ENCODE data around the gene NIBAN1.
"Not testable (repeated sequence)": the region's sequence is repeated elsewhere in the genome, so short reads cannot be mapped to it uniquely, and the experiment has no call there.

The NIBAN1 gene

DNA sequence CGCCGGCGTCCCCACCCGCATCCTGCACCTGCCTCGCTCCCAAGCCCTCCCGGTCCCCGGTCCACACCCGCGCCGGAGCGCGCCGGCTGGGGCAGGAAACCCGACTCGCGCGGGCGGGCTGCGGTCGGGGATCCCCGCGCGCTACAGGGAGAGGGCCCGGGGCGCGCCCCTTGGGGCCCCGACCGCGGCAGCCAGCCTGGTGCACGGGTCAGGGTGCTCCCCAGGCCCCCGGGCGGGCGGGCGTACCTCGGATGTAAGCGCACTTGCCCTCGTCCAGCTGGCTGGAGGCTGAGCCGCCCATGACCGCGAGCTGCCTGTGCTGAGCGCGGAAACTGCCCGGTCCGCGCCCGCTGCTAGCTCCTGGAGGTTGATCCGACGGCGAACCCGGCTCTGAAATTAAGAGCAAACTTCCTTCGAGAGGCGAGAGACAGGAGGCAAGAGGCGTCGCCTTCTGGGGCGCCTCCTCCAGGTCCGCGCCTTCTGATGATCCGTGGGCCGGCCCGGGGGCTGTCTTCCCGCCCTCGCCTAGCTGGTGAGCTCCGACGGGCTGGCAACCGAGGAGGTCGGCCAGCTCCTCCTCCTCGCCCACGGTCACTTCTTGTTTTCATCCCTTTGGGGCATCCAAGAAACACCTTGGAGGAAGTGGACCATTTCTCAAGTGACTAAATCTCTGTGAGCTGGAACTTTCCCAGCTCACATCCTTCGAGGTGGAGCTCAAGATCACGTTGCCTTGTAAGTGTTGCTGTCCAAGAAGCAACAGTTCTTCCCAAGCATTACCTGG is at the start of gene NIBAN1:
Gene NIBAN1, minus strand, starts transcription at position 453 of the 781 bp plus-strand sequence. Its CDS starts 152 bp downstream, at position 301.
- DNase-seq, result peak; percentile 69

- no peak for DNase-seq
Measured at GRCh38 chr1:185017966-185018365, 43.7 kb upstream of the NIBAN1 start.

GRCh38 chr1:185017338-185017737 is 43.0 kb upstream of the NIBAN1 start:
- DNase-seq, result no peak

GRCh38 chr1:185016880-185017279 is 42.6 kb upstream of the NIBAN1 start:
- DNase-seq, result no peak

DNA sequence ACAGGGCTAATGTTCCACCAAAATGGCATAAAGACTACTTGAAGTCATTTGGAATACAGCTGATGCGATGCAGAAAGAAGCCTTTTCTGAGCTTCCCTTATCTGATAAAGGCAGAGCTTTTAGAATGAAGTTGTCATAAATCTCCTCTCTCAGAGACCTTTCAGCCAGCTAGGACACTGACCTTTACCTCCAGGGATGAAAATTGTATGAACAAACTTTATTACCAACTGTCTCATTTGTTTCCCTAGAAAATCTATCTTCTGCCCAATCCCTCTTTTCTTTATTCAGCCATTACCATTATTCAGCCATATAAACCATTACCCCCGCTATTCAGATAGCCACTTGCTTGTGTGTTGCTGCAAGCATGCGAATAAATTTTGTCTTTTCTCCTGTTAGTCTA is 41.3 kb upstream of the NIBAN1 start:
- no peak for DNase-seq

DNA sequence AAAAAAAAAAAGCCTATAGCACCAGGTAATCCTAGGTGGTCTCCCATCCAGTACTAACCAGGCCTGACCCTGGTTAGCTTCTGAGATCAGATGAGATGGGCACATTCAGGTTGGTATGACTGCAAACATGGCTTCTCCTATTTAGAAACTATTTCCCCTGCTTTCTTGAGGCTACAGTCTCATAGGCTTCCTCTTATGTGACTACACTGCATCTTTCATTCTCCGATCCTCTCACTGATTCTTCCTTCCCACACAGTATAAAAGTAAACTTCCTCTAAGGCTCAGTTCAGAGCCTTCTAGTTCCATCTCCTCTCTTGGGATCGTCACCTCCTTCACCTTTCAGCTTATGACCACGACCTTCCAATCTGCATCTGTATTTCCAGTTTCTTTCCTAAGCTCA is 40.6 kb upstream of the NIBAN1 start:
- no peak for DNase-seq

DNA sequence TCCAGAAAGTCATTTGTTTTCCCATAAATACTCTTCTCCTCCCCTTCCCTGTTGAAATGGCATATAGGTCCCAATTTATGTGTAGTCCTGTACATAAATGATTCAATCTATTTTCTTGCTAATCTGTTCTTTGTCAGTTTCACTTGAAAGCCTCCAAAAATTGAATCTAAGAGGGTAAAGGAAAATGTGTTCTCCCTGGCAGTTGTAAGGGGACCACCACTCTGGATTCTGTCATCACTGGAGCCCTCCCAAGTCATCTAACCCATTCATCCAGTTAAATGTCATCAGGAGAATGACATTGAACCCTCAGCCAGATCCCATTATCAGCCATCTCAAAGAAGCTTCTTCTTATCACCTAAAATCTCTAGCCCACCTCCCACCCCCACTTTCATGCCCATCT is 36.1 kb upstream of the NIBAN1 start:
- DNase-seq, result no peak

DNA sequence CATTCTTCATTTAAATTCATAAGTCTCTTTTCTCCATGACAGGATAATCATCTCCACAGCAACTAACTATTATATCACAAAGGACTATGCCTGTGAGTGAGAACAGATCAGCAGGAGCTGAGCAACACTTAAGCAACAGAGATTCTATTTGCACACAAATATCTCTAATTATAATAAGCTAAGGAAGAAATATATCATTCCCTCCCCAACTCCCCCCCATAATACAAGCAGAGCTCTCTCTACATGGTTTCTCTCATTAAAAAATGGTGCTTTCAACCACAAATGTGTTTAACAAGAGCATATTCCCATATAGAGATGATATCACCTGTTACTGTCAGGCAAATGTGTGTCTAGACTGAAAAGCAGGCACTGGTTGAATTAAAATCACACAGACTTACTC is 34.5 kb upstream of the NIBAN1 start:
- DNase-seq, result no peak

- DNase-seq, result not testable (repeated sequence)
Measured at GRCh38 chr1:185001312-185001880, 27.1 kb upstream of the NIBAN1 start.

GRCh38 chr1:184999974-185000373 is 25.7 kb upstream of the NIBAN1 start:
- DNase-seq, result not testable (repeated sequence)

DNA sequence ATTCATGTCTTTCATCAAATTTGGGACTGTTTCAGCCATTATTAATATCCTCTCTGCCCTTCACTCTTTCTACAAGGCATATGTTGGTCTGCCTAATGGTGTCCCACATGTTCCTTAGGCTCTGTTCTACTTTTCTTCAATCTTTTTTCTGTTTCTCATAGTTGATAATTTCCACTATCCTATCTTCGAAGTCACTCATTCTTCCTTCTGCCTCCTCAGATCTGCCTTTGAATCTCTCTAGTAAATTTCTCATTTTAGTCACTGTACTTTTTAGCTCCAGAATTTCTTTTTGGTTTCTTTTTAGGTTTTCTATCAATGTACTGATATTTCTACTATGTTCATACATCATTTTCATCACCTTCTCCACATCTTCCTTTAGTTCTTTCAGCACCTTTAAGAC is 20.0 kb upstream of the NIBAN1 start:
- DNase-seq, result no peak

GRCh38 chr1:184992271-184992670 is 18.0 kb upstream of the NIBAN1 start:
- no peak for DNase-seq

GRCh38 chr1:184990204-184990603 is 15.9 kb upstream of the NIBAN1 start:
- DNase-seq, result no peak

DNA sequence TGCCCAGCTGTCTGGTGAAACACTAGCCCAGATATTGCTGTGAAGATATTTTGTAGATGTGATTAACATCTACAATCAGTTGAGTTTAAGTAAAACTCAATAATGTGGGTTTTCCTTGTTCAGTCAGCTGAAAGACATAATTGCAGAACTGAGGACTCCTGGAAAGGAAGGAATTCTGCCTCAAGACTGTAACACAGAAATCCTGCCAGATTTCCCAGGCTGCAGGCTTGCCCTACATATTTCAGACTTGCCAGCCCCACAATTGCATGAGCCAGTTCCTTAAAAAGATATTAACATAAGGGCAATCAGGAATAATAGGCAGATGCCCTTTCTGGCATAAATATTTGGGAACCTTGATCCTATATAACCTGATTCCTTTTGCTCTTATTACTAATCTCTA is 14.2 kb upstream of the NIBAN1 start:
- DNase-seq, result no peak

GRCh38 chr1:184987696-184988095 is 13.4 kb upstream of the NIBAN1 start:
- no peak for DNase-seq

GRCh38 chr1:184986250-184986649 is 11.9 kb upstream of the NIBAN1 start:
- no peak for DNase-seq

- DNase-seq, result peak; percentile 76
Measured at GRCh38 chr1:184982002-184982954, 8.0 kb upstream of the NIBAN1 start.

- DNase-seq, result no peak
Measured at GRCh38 chr1:184980726-184981125, 6.4 kb upstream of the NIBAN1 start.

- DNase-seq, result no peak
Measured at GRCh38 chr1:184975208-184975870, 1.0 kb upstream of the NIBAN1 start.

- no peak for DNase-seq
Measured at GRCh38 chr1:184974837-184975115, 468 bp upstream of the NIBAN1 start.

GRCh38 chr1:184973272-184974055 is 844 bp downstream of the NIBAN1 start:
- DNase-seq, result peak; percentile 61

DNA sequence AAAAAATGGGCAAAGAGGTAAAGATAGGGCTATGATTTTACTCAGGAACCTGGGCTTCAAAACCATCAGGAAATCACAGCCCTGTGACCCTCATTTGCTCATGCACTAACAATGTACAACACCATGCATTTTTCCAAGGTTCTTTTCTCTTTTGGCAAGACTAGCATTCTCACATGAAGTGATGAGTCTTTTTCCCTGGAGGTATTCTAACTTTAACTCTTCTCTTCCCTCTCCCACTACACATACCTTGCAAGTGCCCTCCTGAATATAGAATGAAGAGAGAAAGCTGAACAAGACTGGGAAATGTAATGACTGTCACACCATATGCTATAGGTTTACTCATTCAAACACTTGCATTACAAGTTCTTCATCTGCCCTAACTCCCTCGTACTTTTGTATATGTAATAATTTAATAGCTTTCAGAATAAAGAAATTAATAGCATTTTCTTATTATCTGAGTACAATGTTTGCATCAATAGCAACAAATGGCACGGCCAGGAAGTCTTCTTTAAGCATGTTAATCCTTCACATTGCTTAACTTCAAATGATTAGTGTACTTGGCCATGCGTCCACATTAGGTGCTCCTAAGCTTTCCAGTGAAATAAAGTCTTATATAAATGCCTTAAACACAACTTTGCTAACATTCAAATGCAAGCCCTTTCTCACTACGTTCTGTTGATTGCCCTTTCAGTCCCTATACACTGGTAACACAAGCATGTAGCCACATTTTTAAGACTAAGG is 1.8 kb downstream of the NIBAN1 start:
- no peak for DNase-seq
